ENCODE data around the gene ZFYVE28.

The ZFYVE28 gene

GRCh38 chr4:2268357-2269205, 149.9 kb downstream of the ZFYVE28 start:
- no peak for DNase-seq

- no peak for DNase-seq
Observed at GRCh38 chr4:2267841-2268240, 150.6 kb downstream of the ZFYVE28 start.

DNA sequence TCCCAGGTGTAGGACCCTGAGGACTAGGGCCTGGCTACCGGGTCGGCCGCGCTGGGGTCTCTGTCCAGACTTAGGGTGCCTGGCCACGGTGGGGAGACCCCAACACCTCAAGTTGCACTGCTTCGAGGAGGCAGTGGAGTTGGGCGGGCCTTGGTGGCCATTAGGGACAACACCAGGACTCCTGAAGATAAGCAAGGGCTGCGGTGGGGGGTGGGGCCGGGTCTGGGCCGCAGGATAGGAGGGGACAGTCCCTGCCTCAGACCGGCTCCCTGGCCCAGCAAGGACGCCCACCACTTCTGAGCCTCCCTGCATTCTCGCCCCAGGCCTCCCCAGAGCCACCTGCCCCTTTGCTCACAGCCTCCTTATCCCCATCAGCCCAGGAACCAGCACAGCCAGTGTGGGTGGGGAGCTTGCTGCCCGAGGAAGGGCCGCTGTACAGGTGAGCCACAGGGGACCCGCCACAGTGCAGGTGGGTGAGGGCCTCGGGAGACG, 151.1 kb downstream of the ZFYVE28 start:
- no peak for DNase-seq

GRCh38 chr4:2266821-2267220, 151.6 kb downstream of the ZFYVE28 start:
- DNase-seq: no peak

- no peak for DNase-seq
Observed at GRCh38 chr4:2266181-2266580, 152.3 kb downstream of the ZFYVE28 start.

DNA sequence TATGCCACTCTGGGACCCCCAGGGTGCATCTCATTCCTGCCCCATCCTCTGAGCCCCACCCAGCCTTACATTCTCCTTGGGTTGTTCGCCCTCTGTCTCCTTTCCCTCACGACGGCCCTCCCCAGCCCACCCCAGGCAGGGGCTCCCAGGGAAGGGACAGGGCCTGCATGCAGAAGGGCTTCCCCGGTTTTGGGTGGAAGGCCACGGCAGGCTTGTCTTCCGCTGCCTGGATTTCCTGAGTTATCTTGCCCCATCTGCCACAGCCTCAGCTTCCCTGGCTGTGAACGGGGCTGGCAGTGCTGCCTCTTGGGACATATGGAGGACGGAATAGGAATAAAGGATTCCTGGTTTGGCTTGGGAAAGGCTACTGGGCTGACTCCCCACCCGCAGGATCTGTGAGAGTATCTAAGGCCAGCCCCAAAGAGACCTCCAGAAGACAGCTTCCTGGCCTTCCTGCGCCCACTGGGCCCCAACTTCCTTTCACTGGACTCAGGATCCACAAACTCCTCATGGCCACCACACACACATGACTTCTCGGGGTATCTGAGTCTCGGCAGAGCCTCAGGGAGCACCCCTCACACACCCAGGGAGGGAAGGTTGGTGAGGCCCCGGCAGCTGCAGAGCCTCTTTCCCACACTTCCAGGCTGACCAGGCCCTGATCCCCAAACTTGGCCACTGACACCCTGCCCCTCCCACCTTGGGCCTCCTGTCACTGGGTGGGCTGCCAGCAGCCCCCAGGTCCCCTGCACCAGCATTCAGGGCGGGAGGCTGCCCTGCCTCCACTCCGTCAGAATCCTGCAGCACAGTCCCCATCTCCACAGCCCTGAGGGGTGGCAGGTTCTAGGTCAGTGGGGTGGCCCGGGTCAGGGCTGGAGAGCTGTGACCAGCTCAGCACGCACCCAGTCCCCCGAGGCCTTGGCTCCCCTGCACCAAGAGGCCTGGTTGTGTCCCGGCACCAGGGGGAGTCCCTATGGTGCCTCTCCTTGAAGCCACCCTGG, 153.0 kb downstream of the ZFYVE28 start:
- no peak for DNase-seq

DNA sequence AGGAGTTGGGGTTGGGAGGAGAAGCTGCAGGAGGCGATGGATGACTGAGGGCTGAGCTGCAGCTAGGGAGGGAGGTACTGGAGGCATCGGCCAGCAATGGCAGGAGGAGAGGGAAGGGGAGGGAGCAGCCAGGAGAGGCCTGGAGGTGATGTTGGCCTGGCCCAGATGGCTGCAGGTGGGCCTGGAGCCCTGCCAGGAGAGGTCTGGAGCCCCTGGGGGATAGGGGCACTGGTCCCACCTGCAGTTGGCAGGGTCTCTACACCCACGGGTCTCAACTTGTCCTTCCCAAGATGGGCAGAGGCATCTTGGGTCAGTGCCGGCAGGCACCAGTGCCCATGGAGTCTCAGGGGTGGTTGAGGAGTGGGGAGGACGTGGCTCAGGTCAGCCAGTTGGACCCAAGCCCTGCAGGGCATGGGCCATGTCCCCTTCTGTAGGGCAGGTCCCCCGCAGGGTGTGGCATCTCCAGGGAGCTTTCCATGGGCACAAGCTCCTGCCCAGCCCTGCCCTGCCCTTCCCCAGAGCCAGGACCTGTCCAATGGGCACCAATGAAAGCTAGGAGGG, 153.9 kb downstream of the ZFYVE28 start:
- DNase-seq: peak in 1 of 3 experiments; percentile 76

- DNase-seq: peak in 2 of 3 experiments; percentile 75 to 81
Observed at GRCh38 chr4:2263926-2264321, 154.5 kb downstream of the ZFYVE28 start.

GRCh38 chr4:2262944-2263250, 155.5 kb downstream of the ZFYVE28 start:
- DNase-seq: no peak

GRCh38 chr4:2262145-2262943, 156.1 kb downstream of the ZFYVE28 start:
- DNase-seq: peak; percentile 99 to 100 (median 99)

DNA sequence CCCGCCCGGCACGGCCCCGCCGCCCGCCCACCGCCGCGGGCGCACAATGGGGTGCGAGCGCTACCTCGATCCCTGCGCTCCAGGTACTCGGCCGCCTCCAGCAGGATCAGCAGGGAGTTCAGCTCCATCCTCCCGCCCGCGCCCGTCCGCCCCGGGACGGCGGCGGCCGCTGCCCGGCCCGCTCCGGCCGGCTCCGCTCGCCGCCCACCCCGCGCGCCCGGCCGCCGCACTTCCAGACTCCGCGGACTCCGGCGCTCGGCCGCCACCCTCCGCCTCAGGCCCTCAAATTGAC, 156.6 kb downstream of the ZFYVE28 start, which contains the start of gene MXD4:
Gene MXD4, minus strand, starts transcription at position 257 of the 292 bp plus-strand sequence. Its CDS starts 129 bp downstream, at position 128.
- DNase-seq: no peak

- DNase-seq: peak; percentile 41 to 56 (median 47)
Observed at GRCh38 chr4:2261110-2261852, 157.2 kb downstream of the ZFYVE28 start.

DNA sequence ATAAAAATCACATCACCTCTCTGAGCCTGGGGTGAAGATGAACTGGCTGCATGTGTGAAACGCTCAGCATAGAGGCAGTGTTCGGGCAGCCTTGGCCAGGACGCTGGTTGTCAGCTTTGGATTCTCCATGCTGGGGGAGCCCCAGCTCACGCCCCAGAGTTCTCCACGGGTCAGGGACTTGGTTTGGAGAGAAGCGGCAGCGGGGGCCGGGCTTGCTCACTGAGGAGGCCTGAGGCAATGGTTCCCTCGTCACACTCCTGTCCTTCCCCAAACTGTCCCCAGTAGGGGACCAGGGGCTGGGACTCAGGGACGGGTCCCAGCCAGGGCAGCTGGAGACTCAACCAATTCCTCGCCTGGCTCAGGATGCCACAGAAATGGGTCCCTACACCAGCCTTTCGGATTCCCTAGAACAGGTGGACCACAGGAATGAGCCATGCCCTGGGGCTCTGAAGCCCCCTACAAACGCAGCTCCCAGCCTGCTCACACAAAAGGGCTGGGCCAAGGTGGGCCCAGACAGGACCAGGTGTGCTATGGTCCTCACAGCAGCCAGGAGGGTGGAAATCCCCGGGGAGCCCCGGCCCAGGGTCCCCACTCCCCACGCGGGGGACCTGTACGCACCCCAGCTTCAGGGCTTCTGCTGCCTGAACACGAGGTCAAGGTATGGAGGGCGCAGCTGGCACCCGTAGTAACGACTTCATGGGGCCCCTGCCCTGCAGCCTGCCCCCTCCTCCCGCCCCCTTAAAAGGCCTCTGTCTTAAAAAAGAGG, 157.9 kb downstream of the ZFYVE28 start:
- no peak for DNase-seq

DNA sequence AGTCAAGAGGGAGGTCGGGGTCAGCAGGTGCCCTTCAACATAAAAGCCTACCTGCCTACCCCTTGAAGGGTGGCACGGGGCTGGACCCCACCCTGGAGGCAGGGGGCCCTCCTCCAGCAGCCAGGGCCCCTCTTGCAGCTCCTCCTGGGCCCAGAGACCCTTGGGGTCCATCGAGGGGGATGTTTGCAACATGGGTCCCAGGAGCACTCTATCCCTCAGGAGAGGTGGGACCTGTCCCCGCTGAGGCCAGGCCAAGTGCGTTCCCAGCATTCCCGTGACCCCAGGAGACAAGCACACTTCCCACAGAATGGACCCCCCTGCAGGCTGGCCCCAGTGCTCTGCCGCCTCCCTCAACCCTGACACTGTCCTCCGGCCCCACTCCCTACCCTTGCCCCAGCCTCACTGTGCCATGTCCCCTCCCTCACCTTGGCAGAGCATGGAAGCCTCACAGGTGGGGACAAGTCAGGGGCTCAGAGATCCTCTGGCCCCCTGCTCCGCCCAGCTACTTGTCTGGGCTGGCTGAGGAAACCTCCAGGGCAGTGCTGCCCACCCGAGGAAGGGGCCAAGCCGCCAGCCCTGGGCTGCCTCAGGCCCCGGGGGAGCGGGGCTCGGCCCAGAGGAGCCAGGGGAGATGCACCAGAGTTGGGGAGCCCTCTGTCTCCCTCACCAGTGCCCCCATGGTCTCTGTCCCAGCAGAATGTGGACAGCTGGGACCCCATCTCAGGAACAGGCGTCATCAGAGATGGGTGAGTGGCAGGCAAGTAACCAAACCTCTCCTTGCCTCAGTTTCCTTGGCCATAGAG, 158.7 kb downstream of the ZFYVE28 start:
- DNase-seq: no peak

- DNase-seq: no peak
Observed at GRCh38 chr4:2259036-2259540, 159.4 kb downstream of the ZFYVE28 start.

GRCh38 chr4:2258091-2259035, 160.1 kb downstream of the ZFYVE28 start:
- DNase-seq: no peak

- DNase-seq: no peak
Observed at GRCh38 chr4:2257361-2258081, 160.9 kb downstream of the ZFYVE28 start.

DNA sequence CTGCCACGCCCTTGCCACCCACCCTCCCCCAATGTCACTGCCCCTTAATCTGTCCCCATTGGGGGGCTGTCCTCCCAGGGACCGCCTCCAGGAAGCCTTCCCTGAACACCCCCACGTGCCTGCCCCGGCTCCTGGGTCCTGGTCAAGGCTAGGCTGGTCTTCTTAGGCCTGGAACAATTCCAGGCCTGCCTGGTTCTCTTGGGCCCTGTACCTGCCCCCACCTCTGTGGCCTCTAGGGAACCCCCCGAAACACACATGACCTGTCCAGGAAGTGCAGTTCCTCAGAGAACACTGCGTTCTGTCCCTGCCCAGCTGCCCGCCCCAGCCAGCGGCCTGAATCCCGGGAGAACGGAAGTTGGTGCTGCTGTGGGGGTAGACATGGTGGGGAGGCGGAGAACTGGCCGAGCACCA, 161.7 kb downstream of the ZFYVE28 start:
- no peak for DNase-seq
